ENCODE data around the gene CA14. TPM values are rescaled to one million over a fixed set of nuclear protein-coding genes. Genes with fewer than 3 reads are reported as not detected.

The CA14 gene
- total RNA-seq, 1 experiment from 2014 or later, result 35.3 TPM

DNA sequence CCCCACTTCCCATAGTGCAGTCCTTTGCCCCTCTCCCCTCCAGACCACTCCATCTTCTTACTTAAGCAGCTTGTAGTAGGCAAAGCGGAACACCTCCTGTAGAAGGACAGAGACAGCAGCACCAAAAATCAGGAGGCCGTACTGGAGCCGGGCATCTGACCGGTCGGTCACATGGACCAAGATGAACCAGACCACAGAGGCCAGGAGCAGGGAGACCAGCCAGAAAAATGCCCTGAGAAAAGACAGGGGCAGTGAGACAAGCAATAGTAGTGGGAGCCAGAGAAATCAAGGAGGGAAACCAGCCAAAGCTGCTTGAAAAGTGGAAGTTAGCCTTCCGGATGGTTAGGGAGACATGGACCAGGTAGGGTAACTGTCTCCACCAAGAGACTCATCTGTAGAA is 10.3 kb downstream of the CA14 start (continued):
- TF ChIP-seq, protein P1, sequence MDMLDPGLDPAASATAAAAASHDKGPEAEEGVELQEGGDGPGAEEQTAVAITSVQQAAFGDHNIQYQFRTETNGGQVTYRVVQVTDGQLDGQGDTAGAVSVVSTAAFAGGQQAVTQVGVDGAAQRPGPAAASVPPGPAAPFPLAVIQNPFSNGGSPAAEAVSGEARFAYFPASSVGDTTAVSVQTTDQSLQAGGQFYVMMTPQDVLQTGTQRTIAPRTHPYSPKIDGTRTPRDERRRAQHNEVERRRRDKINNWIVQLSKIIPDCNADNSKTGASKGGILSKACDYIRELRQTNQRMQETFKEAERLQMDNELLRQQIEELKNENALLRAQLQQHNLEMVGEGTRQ (CRISPR knock-in tag; IDR thresholded peaks at IDR 0.05), result no peak
- TF ChIP-seq ATF1 (CRISPR knock-in tag; IDR thresholded peaks at IDR 0.05) (no peak), FOXJ3 (CRISPR knock-in tag; IDR thresholded peaks at IDR 0.05; ENCODE audit: borderline replicate concordance) (no peak), ZNF416 (CRISPR knock-in tag; IDR thresholded peaks at IDR 0.05) (no peak)
- TF ChIP-seq, protein P2, sequence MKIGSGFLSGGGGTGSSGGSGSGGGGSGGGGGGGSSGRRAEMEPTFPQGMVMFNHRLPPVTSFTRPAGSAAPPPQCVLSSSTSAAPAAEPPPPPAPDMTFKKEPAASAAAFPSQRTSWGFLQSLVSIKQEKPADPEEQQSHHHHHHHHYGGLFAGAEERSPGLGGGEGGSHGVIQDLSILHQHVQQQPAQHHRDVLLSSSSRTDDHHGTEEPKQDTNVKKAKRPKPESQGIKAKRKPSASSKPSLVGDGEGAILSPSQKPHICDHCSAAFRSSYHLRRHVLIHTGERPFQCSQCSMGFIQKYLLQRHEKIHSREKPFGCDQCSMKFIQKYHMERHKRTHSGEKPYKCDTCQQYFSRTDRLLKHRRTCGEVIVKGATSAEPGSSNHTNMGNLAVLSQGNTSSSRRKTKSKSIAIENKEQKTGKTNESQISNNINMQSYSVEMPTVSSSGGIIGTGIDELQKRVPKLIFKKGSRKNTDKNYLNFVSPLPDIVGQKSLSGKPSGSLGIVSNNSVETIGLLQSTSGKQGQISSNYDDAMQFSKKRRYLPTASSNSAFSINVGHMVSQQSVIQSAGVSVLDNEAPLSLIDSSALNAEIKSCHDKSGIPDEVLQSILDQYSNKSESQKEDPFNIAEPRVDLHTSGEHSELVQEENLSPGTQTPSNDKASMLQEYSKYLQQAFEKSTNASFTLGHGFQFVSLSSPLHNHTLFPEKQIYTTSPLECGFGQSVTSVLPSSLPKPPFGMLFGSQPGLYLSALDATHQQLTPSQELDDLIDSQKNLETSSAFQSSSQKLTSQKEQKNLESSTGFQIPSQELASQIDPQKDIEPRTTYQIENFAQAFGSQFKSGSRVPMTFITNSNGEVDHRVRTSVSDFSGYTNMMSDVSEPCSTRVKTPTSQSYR (CRISPR knock-in tag; IDR thresholded peaks at IDR 0.05), result no peak
- TF ChIP-seq, protein P3, sequence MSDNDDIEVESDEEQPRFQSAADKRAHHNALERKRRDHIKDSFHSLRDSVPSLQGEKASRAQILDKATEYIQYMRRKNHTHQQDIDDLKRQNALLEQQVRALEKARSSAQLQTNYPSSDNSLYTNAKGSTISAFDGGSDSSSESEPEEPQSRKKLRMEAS (CRISPR knock-in tag; IDR thresholded peaks at IDR 0.05), result no peak

DNA sequence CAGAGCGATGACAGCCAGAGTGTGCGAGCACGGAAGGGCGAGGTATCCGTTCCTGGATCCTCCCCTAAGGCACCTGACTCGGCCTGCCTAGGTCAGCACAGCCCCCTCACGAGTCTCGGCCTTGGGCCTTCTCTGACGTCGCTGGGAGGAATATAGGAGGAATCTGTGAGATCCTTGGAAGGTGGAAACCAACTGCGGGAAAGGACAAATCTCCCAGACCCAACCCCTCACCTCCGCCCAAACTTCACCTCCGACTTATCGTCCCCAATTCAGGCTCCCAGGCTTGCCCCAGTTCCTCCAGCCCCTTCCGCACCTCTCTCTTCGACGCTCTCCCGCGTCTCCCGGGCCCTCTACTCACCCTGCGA is 10.7 kb downstream of the CA14 start:
- Mint-ChIP-seq H3K36me3 (peaks cover 35% of the 10 kb centered on the region), H3K4me1 (peaks cover 43% of the 10 kb centered on the region), H3K27me3 (ENCODE audit: low read depth) (no peaks in the 10 kb centered on the region), H3K4me3 (peak overlapping the region; percentile 100), H3K9me3 (no peaks in the 10 kb centered on the region), H3K27ac (peak overlapping the region; percentile 98)
- TF ChIP-seq, protein P4, sequence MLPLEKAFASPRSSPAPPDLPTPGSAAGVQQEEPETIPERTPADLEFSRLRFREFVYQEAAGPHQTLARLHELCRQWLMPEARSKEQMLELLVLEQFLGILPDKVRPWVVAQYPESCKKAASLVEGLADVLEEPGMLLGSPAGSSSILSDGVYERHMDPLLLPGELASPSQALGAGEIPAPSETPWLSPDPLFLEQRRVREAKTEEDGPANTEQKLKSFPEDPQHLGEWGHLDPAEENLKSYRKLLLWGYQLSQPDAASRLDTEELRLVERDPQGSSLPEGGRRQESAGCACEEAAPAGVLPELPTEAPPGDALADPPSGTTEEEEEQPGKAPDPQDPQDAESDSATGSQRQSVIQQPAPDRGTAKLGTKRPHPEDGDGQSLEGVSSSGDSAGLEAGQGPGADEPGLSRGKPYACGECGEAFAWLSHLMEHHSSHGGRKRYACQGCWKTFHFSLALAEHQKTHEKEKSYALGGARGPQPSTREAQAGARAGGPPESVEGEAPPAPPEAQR (CRISPR knock-in tag; IDR thresholded peaks at IDR 0.05), result no peak
- TF ChIP-seq, protein P3 (CRISPR knock-in tag; IDR thresholded peaks at IDR 0.05), result no peak
- TF ChIP-seq, protein P5, sequence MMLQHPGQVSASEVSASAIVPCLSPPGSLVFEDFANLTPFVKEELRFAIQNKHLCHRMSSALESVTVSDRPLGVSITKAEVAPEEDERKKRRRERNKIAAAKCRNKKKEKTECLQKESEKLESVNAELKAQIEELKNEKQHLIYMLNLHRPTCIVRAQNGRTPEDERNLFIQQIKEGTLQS (CRISPR knock-in tag; conservative IDR thresholded peaks at IDR 0.05), result no peak
- TF ChIP-seq NR3C1 (CRISPR knock-in tag; conservative IDR thresholded peaks at IDR 0.05; ENCODE audit: low read depth) (no peak; the same call in 1 of the 2 replicates), ZNF416 (CRISPR knock-in tag; IDR thresholded peaks at IDR 0.05) (no peak), IRF2 (CRISPR knock-in tag; IDR thresholded peaks at IDR 0.05; ENCODE audit: borderline replicate concordance, low read depth) (no peak), CBFB (CRISPR knock-in tag; IDR thresholded peaks at IDR 0.05; ENCODE audit: low read depth) (no peak), ZNF121 (CRISPR knock-in tag; IDR thresholded peaks at IDR 0.05) (no peak), TEAD1 (CRISPR knock-in tag; IDR thresholded peaks at IDR 0.05) (no peak), SMAD3 (CRISPR knock-in tag; IDR thresholded peaks at IDR 0.05; ENCODE audit: borderline replicate concordance) (no peak), GTF2I (CRISPR knock-in tag; conservative IDR thresholded peaks at IDR 0.05) (no peak)
- TF ChIP-seq, protein P6, sequence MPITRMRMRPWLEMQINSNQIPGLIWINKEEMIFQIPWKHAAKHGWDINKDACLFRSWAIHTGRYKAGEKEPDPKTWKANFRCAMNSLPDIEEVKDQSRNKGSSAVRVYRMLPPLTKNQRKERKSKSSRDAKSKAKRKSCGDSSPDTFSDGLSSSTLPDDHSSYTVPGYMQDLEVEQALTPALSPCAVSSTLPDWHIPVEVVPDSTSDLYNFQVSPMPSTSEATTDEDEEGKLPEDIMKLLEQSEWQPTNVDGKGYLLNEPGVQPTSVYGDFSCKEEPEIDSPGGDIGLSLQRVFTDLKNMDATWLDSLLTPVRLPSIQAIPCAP (CRISPR knock-in tag; IDR thresholded peaks at IDR 0.05), result no peak
- TF ChIP-seq, protein P7, sequence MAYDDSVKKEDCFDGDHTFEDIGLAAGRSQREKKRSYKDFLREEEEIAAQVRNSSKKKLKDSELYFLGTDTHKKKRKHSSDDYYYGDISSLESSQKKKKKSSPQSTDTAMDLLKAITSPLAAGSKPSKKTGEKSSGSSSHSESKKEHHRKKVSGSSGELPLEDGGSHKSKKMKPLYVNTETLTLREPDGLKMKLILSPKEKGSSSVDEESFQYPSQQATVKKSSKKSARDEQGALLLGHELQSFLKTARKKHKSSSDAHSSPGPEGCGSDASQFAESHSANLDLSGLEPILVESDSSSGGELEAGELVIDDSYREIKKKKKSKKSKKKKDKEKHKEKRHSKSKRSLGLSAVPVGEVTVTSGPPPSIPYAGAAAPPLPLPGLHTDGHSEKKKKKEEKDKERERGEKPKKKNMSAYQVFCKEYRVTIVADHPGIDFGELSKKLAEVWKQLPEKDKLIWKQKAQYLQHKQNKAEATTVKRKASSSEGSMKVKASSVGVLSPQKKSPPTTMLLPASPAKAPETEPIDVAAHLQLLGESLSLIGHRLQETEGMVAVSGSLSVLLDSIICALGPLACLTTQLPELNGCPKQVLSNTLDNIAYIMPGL (CRISPR knock-in tag; IDR thresholded peaks at IDR 0.05), result no peak
- TF ChIP-seq, protein P8, sequence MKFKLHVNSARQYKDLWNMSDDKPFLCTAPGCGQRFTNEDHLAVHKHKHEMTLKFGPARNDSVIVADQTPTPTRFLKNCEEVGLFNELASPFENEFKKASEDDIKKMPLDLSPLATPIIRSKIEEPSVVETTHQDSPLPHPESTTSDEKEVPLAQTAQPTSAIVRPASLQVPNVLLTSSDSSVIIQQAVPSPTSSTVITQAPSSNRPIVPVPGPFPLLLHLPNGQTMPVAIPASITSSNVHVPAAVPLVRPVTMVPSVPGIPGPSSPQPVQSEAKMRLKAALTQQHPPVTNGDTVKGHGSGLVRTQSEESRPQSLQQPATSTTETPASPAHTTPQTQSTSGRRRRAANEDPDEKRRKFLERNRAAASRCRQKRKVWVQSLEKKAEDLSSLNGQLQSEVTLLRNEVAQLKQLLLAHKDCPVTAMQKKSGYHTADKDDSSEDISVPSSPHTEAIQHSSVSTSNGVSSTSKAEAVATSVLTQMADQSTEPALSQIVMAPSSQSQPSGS (CRISPR knock-in tag; IDR thresholded peaks at IDR 0.05; ENCODE audit: borderline replicate concordance, low read depth), result no peak
- DNase-seq (ENCODE audit: low spot score) (no peak), ATAC-seq (no peak)
- ChIA-PET CTCF (interaction anchor here (1.3 to 3.0 kb wide), 3 partner anchors 10 to 13 kb away, joined by 6 to 17 read pairs (median 9); partner anchors contain the start of gene CA14), POLR2A (interaction anchor here (1.2 to 1.8 kb wide), 6 partner anchors 8 to 34 kb away, joined by 3 to 21 read pairs (median 4); partner anchors contain the start of genes CA14 and CIART)

All from WTC11 (cell line).